Smooth muscle cell (in vitro differentiated cells): ENCODE data around the gene AUTS2. TPM values are rescaled to one million over a fixed set of nuclear protein-coding genes. Genes with fewer than 3 reads are reported as not detected.

Source experiments
- DNase-seq: peaks from one replicate; lab custom pipeline; 2025; ENCODE audit not compliant: unreplicated experiment; lab: John Stamatoyannopoulos, UW
- H2AFZ ChIP-seq: fragments of 200-600 bp; sonication (generic); 2 replicates; pipeline ENCODE4 v1.6.0; 2016; ENCODE audit warnings: antibody characterized with exemption, low read depth, mild to moderate bottlenecking
- H3F3A ChIP-seq: fragments of 200-600 bp; sonication (generic); 2 replicates; pipeline ENCODE4 v1.6.0; 2017; ENCODE audit warnings: antibody characterized with exemption, low read depth
- H3K27ac ChIP-seq: fragments of 200-600 bp; sonication (generic); 2 replicates; pipeline ENCODE4 v1.5.1; 2016; ENCODE audit warnings: low read depth, mild to moderate bottlenecking
- H3K27me3 ChIP-seq: fragments of 200-600 bp; sonication (generic); 2 replicates; pipeline ENCODE4 v1.6.1; 2016; ENCODE audit warnings: low read depth, mild to moderate bottlenecking
- H3K36me3 ChIP-seq: fragments of 200-600 bp; sonication (generic); 2 replicates; pipeline ENCODE4 v1.5.1; 2016; ENCODE audit warnings: low read depth
- H3K4me1 ChIP-seq: fragments of 200-600 bp; sonication (generic); 2 replicates; pipeline ENCODE4 v1.5.1; 2016; ENCODE audit warnings: low read depth
- H3K4me2 ChIP-seq: fragments of 200-600 bp; sonication (generic); 2 replicates; pipeline ENCODE4 v1.6.0; 2016; ENCODE audit warnings: mild to moderate bottlenecking
- H3K4me3 ChIP-seq: fragments of 200-600 bp; sonication (generic); 2 replicates; pipeline ENCODE4 v1.5.1; 2016; ENCODE audit warnings: mild to moderate bottlenecking
- H3K79me2 ChIP-seq: fragments of 200-600 bp; sonication (generic); 2 replicates; pipeline ENCODE4 v1.6.0; 2016; ENCODE audit warnings: low read depth, mild to moderate bottlenecking
- H3K9ac ChIP-seq: fragments of 200-600 bp; sonication (generic); 2 replicates; pipeline ENCODE4 v1.6.0; 2016; ENCODE audit warnings: low read depth
- H3K9me3 ChIP-seq: fragments of 200-600 bp; sonication (generic); replicated peaks from 2 replicates; pipeline ENCODE4 v1.5.1; 2016; ENCODE audit warnings: low read depth
- H4K20me1 ChIP-seq: fragments of 200-600 bp; sonication (generic); 2 replicates; pipeline ENCODE4 v1.6.0; 2016; ENCODE audit warnings: low read depth
- WGBS: methylation state at CpG from one replicate; pipeline ENCODE4 v1.1.7; 2016; ENCODE audit warnings: low lambda C conversion rate; 5-methylcytosine and 5-hydroxymethylcytosine counted together
- polyA plus RNA-seq: library from polyadenylated mRNA; unstranded; fragments of >200 nt; fragmentation: Nextera tagmentation; extraction: Ambion mirVana; gene quantifications from 2 replicates; pipeline ENCODE4 v1.2.1, GENCODE V29; 2016
- total RNA-seq: library from RNA; depleted of rRNA; stranded (reverse); fragments of >200 nt; gene quantifications from 2 replicates; pipeline ENCODE4 v1.2.3, GENCODE V29; 2014
- TF ChIP-seq, protein P1 (sequence below): fragments of 200-600 bp; sonication (generic); IDR thresholded peaks from 2 replicates; pipeline ENCODE4 v1.5.1; 2017; ENCODE audit warnings: borderline replicate concordance, mild to moderate bottlenecking, antibody characterized with exemption; ENCODE audit not compliant: insufficient read depth, poor library complexity, severe bottlenecking

Gene AUTS2
- total and polyA plus RNA-seq, 2 experiments from 2014 or later, result 6.5 to 8.6 TPM

GRCh38 chr7:70030745-70031144 is 432.5 kb downstream of the AUTS2 start:
- Histone ChIP-seq H3K36me3 (no peaks in the 10 kb centered on the region), H3F3A (no peaks in the 10 kb centered on the region), H3K4me1 (no peaks in the 10 kb centered on the region), H3K4me3 (no peak overlapping the region), H2AFZ (no peak overlapping the region), H3K27ac (no peak overlapping the region), H3K79me2 (no peaks in the 10 kb centered on the region), H3K9me3 (peaks cover 4% of the 10 kb centered on the region), H3K9ac (no peak overlapping the region), H3K4me2 (no peak overlapping the region), H4K20me1 (peaks cover 14% of the 10 kb centered on the region), H3K27me3 (peaks cover 87% of the 10 kb centered on the region)
- no peak for DNase-seq
- TF ChIP-seq, protein P1, sequence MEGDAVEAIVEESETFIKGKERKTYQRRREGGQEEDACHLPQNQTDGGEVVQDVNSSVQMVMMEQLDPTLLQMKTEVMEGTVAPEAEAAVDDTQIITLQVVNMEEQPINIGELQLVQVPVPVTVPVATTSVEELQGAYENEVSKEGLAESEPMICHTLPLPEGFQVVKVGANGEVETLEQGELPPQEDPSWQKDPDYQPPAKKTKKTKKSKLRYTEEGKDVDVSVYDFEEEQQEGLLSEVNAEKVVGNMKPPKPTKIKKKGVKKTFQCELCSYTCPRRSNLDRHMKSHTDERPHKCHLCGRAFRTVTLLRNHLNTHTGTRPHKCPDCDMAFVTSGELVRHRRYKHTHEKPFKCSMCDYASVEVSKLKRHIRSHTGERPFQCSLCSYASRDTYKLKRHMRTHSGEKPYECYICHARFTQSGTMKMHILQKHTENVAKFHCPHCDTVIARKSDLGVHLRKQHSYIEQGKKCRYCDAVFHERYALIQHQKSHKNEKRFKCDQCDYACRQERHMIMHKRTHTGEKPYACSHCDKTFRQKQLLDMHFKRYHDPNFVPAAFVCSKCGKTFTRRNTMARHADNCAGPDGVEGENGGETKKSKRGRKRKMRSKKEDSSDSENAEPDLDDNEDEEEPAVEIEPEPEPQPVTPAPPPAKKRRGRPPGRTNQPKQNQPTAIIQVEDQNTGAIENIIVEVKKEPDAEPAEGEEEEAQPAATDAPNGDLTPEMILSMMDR, result no peak
- 51% methylated on average over 3 of the region's 3 CpGs for WGBS

- Histone ChIP-seq H2AFZ (no peak overlapping the region), H3F3A (no peaks in the 10 kb centered on the region), H3K79me2 (no peaks in the 10 kb centered on the region), H3K36me3 (no peaks in the 10 kb centered on the region), H3K4me2 (no peak overlapping the region), H3K27me3 (peaks cover 91% of the 10 kb centered on the region), H3K9me3 (peaks cover 4% of the 10 kb centered on the region), H3K9ac (no peak overlapping the region), H4K20me1 (peaks cover 14% of the 10 kb centered on the region), H3K4me3 (no peak overlapping the region), H3K4me1 (no peaks in the 10 kb centered on the region), H3K27ac (no peak overlapping the region)
- 41% methylated on average over 4 of the region's 4 CpGs for WGBS
- DNase-seq, result no peak
- TF ChIP-seq, protein P1, result no peak
Observed at GRCh38 chr7:70031245-70031644, 433.0 kb downstream of the AUTS2 start.

DNA sequence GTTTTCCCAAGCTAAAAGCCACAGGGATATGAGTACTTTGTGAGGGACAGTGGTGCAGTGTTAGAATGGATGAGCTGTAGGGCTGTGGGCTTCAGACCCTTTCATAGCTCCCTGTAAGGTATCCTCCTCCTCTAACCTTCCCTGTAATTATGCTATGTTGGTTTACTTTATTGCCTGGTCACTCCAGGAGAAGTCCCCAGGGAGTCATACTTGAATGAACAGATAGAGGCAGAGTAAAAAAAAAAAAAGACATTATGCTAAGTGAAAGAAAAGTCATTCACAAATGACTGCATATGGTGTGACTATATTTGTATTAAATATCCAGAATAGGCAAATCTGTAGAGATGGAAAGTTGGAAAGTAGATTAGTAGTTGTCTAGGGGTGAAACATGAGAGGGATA is 434.4 kb downstream of the AUTS2 start:
- no peak overlapping the region for H3K27ac ChIP-seq
- peaks cover 5% of the 10 kb centered on the region for H3K4me1 ChIP-seq
- H3K9me3 ChIP-seq, result peaks cover 4% of the 10 kb centered on the region
- H3K4me2 ChIP-seq, result no peak overlapping the region
- peaks cover 12% of the 10 kb centered on the region for H4K20me1 ChIP-seq
- no peak overlapping the region for H3K4me3 ChIP-seq
- no peak overlapping the region for H2AFZ ChIP-seq
- no peak for DNase-seq
- peaks cover 78% of the 10 kb centered on the region for H3K27me3 ChIP-seq
- TF ChIP-seq, protein P1, result no peak
- H3K79me2 ChIP-seq, result no peaks in the 10 kb centered on the region
- no peak overlapping the region for H3K9ac ChIP-seq
- no peaks in the 10 kb centered on the region for H3K36me3 ChIP-seq
- H3F3A ChIP-seq, result no peaks in the 10 kb centered on the region

GRCh38 chr7:70033226-70033625 is 435.0 kb downstream of the AUTS2 start:
- H3K4me1 ChIP-seq, result peaks cover 5% of the 10 kb centered on the region
- no peak overlapping the region for H3K4me3 ChIP-seq
- H3F3A ChIP-seq, result no peaks in the 10 kb centered on the region
- no peak overlapping the region for H3K27ac ChIP-seq
- no peaks in the 10 kb centered on the region for H3K36me3 ChIP-seq
- H3K9me3 ChIP-seq, result peaks cover 4% of the 10 kb centered on the region
- no peaks in the 10 kb centered on the region for H3K79me2 ChIP-seq
- no peak for DNase-seq
- H3K9ac ChIP-seq, result no peak overlapping the region
- peaks cover 72% of the 10 kb centered on the region for H3K27me3 ChIP-seq
- TF ChIP-seq, protein P1, result no peak
- peaks cover 12% of the 10 kb centered on the region for H4K20me1 ChIP-seq
- H3K4me2 ChIP-seq, result no peak overlapping the region
- no peak overlapping the region for H2AFZ ChIP-seq
